Muscle of leg (tissue), 11 donors: ENCODE measurements around the gene SH3RF1. TPM values are rescaled to one million over a fixed set of nuclear protein-coding genes. Genes with fewer than 3 reads are reported as not detected.
"Not testable (repeated sequence)": the region's sequence is repeated elsewhere in the genome, so short reads cannot be mapped to it uniquely, and the experiment has no call there.

Experiments used
- DNase-seq: peaks from one replicate; pipeline ENCODE4 v3.0.0; 2013
- H3K27ac ChIP-seq: one replicate; pipeline ENCODE4 v1.5.1; 2013; ENCODE audit warnings: mild to moderate bottlenecking, low read length, control low read depth
- H3K27me3 ChIP-seq: one replicate; pipeline ENCODE4 v1.6.1; 2013; ENCODE audit warnings: low read length; ENCODE audit not compliant: control insufficient read depth, insufficient read depth
- H3K36me3 ChIP-seq: one replicate; pipeline ENCODE4 v1.6.1; 2013; ENCODE audit warnings: low read length; ENCODE audit not compliant: control insufficient read depth, insufficient read depth
- H3K4me1 ChIP-seq: one replicate; pipeline ENCODE4 v1.6.1; 2013; ENCODE audit warnings: low read length; ENCODE audit not compliant: control insufficient read depth, insufficient read depth
- H3K4me3 ChIP-seq: one replicate; pipeline ENCODE4 v1.5.1; 2013; ENCODE audit warnings: low read length, control low read depth
- H3K9me3 ChIP-seq: replicated peaks from 2 replicates; pipeline ENCODE4 v1.6.1; 2013; ENCODE audit warnings: low read depth, low read length; ENCODE audit not compliant: control insufficient read depth
- WGBS: methylation state at CpG from one replicate; pipeline ENCODE4 v1.1.5; 2013; ENCODE audit warnings: missing lambda C conversion rate; ENCODE audit not compliant: insufficient coverage; 5-methylcytosine and 5-hydroxymethylcytosine counted together
- polyA plus RNA-seq, 8 donors: library from polyadenylated mRNA; unstranded; fragments of 120-200 nt; gene quantifications; one replicate each; pipeline versions ENCODE4 v1.2.1 to v1.2.3, GENCODE V29; 2013; ENCODE audit warnings: inconsistent platforms in 1 of 8, low replicate concordance in 1 of 8; ENCODE audit not compliant: insufficient read length in 8 of 8, insufficient read depth in 1 of 8
- total RNA-seq: library from RNA; stranded (reverse); fragments of 120-200 nt; gene quantifications from one replicate; pipeline ENCODE4 v1.2.4, GENCODE V29; 2013

The SH3RF1 gene
- total and polyA plus RNA-seq, 9 donors = 10.7 to 19.4 (median 16.3) TPM

DNA sequence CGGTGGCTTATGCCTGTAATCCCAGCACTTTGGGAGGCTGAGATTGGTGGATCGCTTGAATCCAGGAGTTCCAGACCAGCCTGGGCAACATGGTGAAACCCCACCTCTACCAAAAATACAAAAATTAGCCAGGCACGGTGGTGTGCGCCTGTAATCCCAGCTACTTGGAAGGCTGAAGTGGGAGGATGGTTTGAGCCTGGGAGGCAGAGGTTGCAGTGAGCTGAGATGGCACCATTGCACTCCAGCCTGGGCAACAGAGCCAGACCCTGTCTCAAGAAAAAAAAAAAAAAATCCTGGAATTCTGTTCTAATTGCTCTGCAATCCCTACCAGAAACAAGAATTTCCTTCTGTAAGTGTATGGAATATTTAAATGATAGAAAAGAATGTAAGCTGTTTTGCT lies 67.5 kb downstream of the SH3RF1 start:
- H3K27ac ChIP-seq = not testable (repeated sequence)
- no CpG with 5 or more reads among the region's 4 CpGs for WGBS

DNA sequence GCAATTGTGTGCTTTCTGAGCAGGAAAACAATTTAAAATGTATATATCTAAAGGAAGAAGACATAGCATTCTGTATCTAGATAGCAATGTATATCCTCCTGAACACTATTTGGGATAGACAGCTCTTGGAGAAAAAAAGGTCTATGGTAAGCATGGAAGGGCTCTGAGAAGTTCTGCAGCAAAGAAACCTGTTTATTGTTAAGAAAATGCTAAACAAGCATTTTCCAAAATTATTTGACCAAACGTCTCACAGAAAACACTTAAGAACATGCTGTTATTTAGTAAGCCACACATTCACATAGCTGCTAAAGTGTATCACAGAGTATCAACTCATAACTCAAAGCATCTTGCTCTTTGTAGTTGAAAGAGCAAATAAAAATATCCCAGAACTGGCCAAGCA lies 67.9 kb downstream of the SH3RF1 start:
- Histone ChIP-seq H3K4me3 (no peak overlapping the region), H3K36me3 (peaks cover 2% of the 10 kb centered on the region), H3K9me3 (no peaks in the 10 kb centered on the region), H3K4me1 (peaks cover 11% of the 10 kb centered on the region), H3K27me3 (no peaks in the 10 kb centered on the region), H3K27ac (no peak overlapping the region)
- no peak for DNase-seq
- WGBS = no CpG with 5 or more reads among the region's 1 CpG

More for the DNA sequence above, 67.5 kb downstream of the SH3RF1 start:
- H3K27me3 ChIP-seq, H3K9me3 ChIP-seq, H3K36me3 ChIP-seq, DNase-seq, H3K4me3 ChIP-seq: not testable (repeated sequence)
- peaks cover 11% of the 10 kb centered on the region for H3K4me1 ChIP-seq

DNA sequence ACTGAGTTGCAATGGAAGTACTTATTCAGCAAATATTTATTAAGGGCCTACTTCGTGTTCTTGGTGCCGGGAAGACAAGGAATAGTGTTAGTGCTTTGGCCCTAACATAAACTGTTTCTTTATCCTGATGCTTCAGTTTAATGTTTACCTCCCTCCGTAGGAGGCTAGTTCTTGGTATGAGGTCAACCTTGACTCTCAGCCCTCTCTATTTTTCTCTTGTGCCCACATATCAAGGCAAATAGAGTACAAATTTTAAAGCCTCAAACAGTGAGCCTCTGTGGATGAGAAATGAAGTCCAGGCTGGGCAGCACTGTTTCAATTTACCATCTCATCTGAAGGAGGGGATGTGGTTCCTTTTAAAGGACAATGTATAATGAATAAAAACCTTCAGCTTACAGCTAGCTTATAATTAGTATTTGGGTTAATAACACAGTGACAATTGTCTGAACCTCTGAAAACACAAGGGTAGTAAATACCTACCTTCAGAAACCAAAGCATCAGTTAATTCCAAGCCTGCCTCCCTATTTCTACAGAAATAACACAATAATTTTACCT lies 68.5 kb downstream of the SH3RF1 start:
- H3K27me3 ChIP-seq = no peaks in the 10 kb centered on the region
- no peaks in the 10 kb centered on the region for H3K9me3 ChIP-seq
- H3K4me3 ChIP-seq = no peak overlapping the region
- DNase-seq = no peak
- H3K27ac ChIP-seq = peak overlapping the region; percentile 81
- peaks cover 11% of the 10 kb centered on the region for H3K4me1 ChIP-seq
- peaks cover 2% of the 10 kb centered on the region for H3K36me3 ChIP-seq
- WGBS = no CpG with 5 or more reads among the region's 3 CpGs

DNA sequence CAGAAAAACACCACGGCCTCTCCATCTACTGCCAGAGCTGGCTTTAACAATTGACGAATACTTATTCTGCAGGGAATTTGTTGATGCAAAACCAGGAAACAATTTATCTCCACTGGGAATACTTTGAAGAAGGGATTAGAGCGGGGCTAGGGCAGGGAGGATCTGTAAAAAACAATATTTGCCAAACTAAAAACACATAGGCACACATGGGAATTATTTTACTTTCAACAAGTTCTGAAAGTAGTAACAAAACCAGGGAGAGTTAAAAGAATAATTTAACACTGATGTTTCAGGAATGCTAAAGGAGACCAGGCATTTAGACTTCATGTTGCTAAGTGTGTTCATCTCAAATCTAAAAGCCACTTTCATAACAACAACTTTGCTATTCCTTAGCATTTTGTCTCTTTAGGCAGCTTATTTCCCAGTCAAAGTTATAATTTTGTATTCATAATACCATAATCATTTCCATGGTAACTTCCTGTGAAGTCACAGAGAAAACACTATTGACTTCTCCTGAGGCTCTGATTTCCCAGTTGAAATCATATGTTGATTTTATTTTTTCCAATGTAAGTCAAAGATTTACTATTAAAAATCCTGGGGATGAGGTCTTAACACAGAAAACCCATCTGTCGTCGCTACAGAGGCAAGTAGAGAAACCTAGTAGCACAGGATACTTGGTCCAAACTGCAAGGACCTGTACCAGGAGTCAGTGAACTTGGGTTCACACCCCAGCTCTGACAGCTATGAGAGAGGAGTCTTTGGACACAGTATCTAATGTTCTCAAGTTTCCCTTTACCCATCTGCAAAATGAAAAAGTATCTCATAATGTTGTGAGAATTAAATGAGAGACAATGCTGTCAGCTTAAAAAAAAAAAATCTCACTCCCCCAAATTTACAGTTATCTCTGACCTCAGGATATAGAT lies 69.3 kb downstream of the SH3RF1 start:
- no CpG with 5 or more reads among the region's 5 CpGs for WGBS
- Histone ChIP-seq H3K4me3 (no peak overlapping the region), H3K27me3 (no peaks in the 10 kb centered on the region)

DNA sequence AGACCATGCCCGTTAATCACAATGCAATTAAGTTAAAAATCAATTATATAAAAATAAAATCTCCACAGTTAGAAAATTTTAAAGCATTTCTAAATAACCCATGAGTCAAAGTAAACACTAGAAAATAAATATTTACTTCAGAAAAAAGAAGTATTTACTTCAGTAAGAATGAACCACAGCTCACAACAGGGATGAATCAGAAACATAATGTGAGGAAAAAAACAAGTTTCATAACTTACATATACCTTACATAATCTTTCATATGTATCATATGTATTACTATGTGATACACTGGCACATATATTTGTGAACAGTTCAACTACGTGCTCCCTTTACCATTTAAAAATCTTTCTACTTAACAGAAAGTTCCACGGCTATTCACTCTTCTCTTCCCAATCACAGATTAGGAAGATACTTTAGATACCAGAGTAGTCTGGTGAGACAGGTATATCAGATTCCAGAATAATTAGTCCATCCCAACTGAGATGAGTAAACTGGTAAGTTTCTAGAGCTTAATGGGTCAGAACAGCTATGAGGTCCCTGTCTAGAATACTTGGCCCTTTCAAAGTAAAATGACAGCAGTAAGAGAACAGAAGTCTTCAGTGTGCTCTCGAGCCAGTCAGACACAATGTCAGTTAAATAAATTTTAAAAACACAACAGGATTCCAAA lies 70.3 kb downstream of the SH3RF1 start:
- DNase-seq = no peak
- no peaks in the 10 kb centered on the region for H3K36me3 ChIP-seq
- peaks cover 6% of the 10 kb centered on the region for H3K4me1 ChIP-seq
- WGBS = no CpG with 5 or more reads among the region's 4 CpGs
- H3K9me3 ChIP-seq = peaks cover under 1% of the 10 kb centered on the region
- no peak overlapping the region for H3K4me3 ChIP-seq
- H3K27ac ChIP-seq = peak overlapping the region; percentile 81
- H3K27me3 ChIP-seq = no peaks in the 10 kb centered on the region

More for the DNA sequence above, 69.3 kb downstream of the SH3RF1 start:
- peak; percentile 90 for DNase-seq
- Histone ChIP-seq H3K9me3 (no peaks in the 10 kb centered on the region), H3K36me3 (no peaks in the 10 kb centered on the region), H3K4me1 (peaks cover 11% of the 10 kb centered on the region), H3K27ac (peak overlapping the region; percentile 81)

DNA sequence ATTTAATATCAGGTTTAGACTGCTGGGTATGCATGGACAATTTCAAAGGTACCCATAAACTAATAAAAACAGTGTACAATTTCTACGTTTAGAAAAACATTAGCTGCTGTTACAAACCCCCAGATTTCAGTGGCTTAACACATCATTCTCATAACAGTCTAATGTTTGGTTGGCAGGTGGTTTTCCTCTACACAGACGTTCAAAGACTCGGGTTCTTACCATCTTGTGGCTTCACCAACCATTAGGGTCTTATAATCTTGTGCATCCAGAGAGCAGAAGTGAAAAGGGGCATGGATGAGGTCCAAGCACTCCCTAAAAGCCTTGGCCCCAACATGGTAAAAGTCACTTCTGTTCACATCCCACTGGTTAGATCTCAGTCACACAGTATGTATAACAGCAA lies 71.6 kb downstream of the SH3RF1 start:
- DNase-seq = no peak
- WGBS = no CpG with 5 or more reads among the region's 3 CpGs
- Histone ChIP-seq H3K4me3 (no peak overlapping the region), H3K27me3 (no peaks in the 10 kb centered on the region), H3K9me3 (peaks cover 4% of the 10 kb centered on the region), H3K27ac (no peak overlapping the region), H3K36me3 (no peaks in the 10 kb centered on the region), H3K4me1 (peaks cover 5% of the 10 kb centered on the region)

DNA sequence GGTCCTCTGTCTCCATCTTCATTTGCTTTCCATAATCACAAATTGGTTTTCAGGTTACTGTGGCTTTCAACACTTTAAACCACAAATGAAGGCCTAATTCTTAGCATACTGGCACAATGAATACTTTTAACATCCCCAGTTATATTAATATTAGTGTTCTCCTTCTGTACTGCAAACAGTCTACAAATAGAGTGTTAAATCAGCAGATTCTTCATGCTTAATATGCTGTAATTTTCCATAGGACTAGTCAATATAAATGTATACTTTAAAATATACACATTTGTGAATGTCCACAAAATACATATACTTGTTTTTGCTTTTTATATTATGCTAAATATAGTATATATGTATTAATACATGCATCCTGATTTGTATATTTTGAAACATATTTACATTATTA lies 72.6 kb downstream of the SH3RF1 start:
- H3K4me1 ChIP-seq = peaks cover 5% of the 10 kb centered on the region
- no peak for DNase-seq
- peaks cover 4% of the 10 kb centered on the region for H3K9me3 ChIP-seq
- no peaks in the 10 kb centered on the region for H3K36me3 ChIP-seq
- no peak overlapping the region for H3K27ac ChIP-seq
- no peak overlapping the region for H3K4me3 ChIP-seq
- no peaks in the 10 kb centered on the region for H3K27me3 ChIP-seq

DNA sequence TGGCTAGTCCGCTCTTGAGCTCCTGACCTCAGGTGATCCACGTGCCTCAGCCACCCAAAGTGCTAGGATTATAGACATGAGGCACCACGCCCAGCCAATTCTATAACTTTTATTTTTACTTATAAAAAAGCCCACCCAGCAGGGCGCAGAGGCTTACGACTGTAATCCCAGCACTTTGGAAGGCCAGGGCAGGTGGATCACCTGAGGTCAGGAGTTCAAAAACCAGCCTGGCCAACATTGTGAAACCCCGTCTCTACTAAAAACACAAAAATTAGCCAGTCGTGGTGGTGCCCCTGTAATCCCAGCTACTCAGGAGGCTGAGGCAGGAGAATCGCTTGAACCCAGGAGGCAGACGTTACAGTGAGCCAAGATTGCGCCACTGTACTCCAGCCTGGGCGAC lies 73.5 kb downstream of the SH3RF1 start:
- H3K4me3 ChIP-seq, H3K27me3 ChIP-seq, H3K9me3 ChIP-seq, H3K27ac ChIP-seq, H3K4me1 ChIP-seq, H3K36me3 ChIP-seq, DNase-seq: not testable (repeated sequence)
- 94% methylated on average over 6 of the region's 11 CpGs for WGBS

DNA sequence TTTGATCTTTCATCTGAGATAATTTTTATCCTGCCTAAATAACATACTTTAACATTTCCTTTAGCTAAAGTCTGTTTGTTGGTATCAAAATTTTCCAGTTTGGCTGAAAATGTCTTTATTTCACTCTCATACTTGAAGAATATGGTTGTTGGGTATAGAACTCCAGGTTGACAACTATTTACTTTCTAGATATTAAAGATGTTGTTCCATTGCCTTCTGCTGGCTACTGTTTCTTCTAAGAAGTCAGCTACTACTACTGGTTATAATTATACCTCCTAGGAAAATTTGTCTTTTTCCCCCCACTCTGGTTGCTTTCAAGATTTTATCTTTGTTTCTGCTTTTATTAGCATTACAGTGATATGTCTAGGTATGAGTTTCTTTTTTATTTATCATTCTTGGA lies 75.7 kb downstream of the SH3RF1 start:
- DNase-seq = no peak
- Histone ChIP-seq H3K27ac (no peak overlapping the region), H3K4me1 (no peaks in the 10 kb centered on the region), H3K27me3 (no peaks in the 10 kb centered on the region), H3K9me3 (peaks cover 4% of the 10 kb centered on the region), H3K4me3 (no peak overlapping the region), H3K36me3 (no peaks in the 10 kb centered on the region)

DNA sequence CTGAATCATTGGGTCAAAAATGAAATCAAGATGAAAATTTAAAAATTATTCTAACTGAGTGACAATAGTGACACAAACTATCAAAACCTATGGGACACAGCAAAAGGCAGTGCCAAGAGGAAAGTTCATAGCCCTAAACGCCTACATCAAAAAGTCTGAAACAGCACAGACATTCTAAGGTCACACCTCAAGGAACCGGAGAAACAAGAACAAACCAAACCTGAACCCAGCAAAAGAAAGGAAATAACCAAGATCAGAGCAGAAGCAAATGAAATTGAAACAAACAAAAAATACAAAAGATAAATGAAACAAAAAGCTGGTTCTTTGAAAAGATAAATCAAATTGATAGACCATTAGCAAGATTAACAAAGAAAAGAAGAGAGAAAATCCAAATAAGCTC lies 80.8 kb downstream of the SH3RF1 start:
- not testable (repeated sequence) for H3K9me3 ChIP-seq, H3K4me1 ChIP-seq, H3K36me3 ChIP-seq, H3K27me3 ChIP-seq, H3K4me3 ChIP-seq, DNase-seq, H3K27ac ChIP-seq
- WGBS = no CpG with 5 or more reads among the region's 2 CpGs
